GM12892 (cell line): ENCODE measurements around the gene RPS28.

ENCODE experiments used
- POLR2A ChIP-seq: IDR thresholded peaks from 2 replicates; pipeline ENCODE4 v1.6.1; 2011; ENCODE audit warnings: low read depth, low read length, control low read depth
- POLR2AphosphoS5 ChIP-seq: IDR thresholded peaks from 2 replicates; pipeline ENCODE4 v1.6.1; 2011; ENCODE audit warnings: low read depth, low read length, control low read depth
- TAF1 ChIP-seq: IDR thresholded peaks from 2 replicates; pipeline ENCODE4 v1.6.1; 2011; ENCODE audit warnings: low read depth, mild to moderate bottlenecking, control low read depth, low read length, borderline replicate concordance

DNA sequence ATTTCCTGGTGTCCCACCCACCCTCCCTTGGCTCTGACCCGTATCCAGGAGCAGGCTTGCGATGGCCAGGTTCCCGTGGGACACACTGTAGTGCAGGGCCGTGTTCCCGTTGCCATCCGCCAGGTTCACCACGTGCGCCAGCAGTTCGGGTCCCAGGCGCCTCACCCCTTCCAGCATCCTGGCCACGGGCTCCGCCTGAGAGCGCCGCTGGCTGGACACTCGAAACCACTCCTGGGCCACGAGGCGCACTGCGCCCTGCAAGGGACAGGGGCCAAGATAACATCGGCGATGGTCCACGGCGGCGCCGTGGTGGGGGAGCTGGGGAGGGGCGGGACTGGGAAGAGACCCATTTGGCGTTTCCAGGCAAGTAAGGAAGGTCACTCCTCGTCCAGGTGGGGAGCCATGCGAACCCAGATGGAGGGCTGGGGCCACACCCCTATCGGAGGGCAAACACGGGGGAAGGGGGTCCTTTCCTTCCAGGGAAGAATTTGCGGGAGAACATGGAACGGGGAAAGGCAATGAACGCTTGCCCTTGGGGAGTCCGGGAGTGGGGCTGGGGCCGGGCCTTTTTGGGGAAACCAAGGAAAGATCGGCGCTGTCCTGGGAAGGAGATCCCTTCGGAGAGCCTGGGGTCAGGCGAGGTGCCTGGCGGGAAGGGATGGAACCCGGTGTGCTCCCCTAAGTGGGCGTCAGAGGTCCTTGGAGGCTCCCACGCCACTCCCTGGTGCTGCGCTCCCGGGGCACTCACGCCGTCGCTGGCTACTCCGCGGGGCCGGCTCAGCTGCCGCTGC, 11.9 kb downstream of the RPS28 start:
- TF ChIP-seq POLR2A (no peak), POLR2AphosphoS5 (no peak), TAF1 (no peak)
